Sigmoid colon (tissue), 3 donors: ENCODE results near the gene MTX1.

Experiments
- POLR2A ChIP-seq, 2 donors: fragments of 450-650 bp; IDR thresholded peaks; one replicate each; pipeline ENCODE4 v1.6.1; 2016; ENCODE audit warnings: antibody characterized with exemption in 2 of 2, mild to moderate bottlenecking in 2 of 2, moderate library complexity in 2 of 2
- TF ChIP-seq, protein P1 (sequence below), 4 experiments: fragments of 450-650 bp in 3 of 4; fragments of 200-600 bp in 1 of 4; IDR thresholded peaks; one replicate each; pipeline ENCODE4 v1.5.1; 2016 to 2019; ENCODE audit warnings: antibody characterized with exemption in 4 of 4, mild to moderate bottlenecking in 3 of 4, moderate library complexity in 2 of 4

DNA sequence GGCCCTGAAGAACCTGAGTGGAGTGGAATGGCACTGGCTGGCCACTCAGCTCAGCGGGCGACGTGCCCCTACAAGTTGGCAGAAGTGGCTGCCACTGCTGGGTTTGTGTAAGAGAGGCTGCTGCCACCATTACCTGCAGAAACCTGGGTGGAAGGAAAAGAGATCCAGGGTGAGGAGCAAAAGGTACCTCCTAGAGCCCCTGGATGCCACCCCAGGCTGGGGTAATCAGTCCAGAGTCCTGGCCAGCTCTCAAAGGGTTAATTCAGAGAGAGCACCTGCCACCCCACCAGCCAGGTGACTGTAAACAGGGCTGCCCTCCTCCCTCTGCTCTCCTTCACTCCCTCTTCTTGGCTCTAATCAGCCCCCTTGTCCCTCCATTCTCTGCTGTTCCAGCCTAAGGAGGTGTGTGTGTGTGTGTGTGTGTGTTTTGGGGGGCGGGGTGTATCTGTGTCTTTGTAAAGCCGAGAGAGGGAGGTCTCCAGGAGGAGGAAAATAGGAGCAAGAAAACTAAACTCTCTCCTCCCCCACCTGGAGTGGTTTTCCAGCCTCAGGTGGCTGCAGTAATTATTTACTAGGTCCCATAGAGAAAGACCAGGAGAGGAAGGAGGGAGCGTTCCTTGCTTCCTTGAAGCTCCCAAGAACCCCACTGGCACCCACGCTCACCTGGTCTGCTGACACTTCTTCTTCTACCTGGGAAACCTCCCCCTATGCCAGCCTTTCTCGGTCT lies 22.3 kb upstream of the MTX1 start:
- no peak for TF ChIP-seq POLR2A (IDR thresholded peaks at IDR 0.05)
- TF ChIP-seq, protein P1, sequence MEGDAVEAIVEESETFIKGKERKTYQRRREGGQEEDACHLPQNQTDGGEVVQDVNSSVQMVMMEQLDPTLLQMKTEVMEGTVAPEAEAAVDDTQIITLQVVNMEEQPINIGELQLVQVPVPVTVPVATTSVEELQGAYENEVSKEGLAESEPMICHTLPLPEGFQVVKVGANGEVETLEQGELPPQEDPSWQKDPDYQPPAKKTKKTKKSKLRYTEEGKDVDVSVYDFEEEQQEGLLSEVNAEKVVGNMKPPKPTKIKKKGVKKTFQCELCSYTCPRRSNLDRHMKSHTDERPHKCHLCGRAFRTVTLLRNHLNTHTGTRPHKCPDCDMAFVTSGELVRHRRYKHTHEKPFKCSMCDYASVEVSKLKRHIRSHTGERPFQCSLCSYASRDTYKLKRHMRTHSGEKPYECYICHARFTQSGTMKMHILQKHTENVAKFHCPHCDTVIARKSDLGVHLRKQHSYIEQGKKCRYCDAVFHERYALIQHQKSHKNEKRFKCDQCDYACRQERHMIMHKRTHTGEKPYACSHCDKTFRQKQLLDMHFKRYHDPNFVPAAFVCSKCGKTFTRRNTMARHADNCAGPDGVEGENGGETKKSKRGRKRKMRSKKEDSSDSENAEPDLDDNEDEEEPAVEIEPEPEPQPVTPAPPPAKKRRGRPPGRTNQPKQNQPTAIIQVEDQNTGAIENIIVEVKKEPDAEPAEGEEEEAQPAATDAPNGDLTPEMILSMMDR (IDR thresholded peaks at IDR 0.05), result no peak
